MM.1S (cell line): ENCODE measurements around the gene PPP2R1B.

Experiments used
- DNase-seq: peaks from one replicate; pipeline ENCODE4 v3.0.0-alpha.2; 2015
- H2AFZ ChIP-seq: fragments of 300-600 bp; sonication (generic); 2 replicates; pipeline ENCODE4 v1.6.0; 2016; ENCODE audit warnings: antibody characterized with exemption, low read length
- H3F3A ChIP-seq: fragments of 300-600 bp; sonication (generic); 2 replicates; pipeline ENCODE4 v1.6.1; 2016; ENCODE audit warnings: mild to moderate bottlenecking, antibody characterized with exemption, low read length, moderate library complexity, mixed read lengths; ENCODE audit not compliant: insufficient read depth
- H3K27ac ChIP-seq: fragments of 300-600 bp; sonication (generic); 2 replicates; pipeline ENCODE4 v1.5.1; 2016; ENCODE audit warnings: mild to moderate bottlenecking, low read length
- H3K27me3 ChIP-seq: fragments of 300-600 bp; sonication (generic); replicated peaks from 2 replicates; pipeline ENCODE4 v1.6.0; 2016; ENCODE audit warnings: low read length; ENCODE audit not compliant: insufficient read depth
- H3K36me3 ChIP-seq: fragments of 300-600 bp; sonication (generic); replicated peaks from 2 replicates; pipeline ENCODE4 v1.6.1; 2016; ENCODE audit warnings: mild to moderate bottlenecking, low read length, mixed read lengths; ENCODE audit not compliant: insufficient read depth
- H3K4me1 ChIP-seq: fragments of 300-600 bp; sonication (generic); 2 replicates; pipeline ENCODE4 v1.6.1; 2016; ENCODE audit warnings: low read length, mixed read lengths
- H3K4me2 ChIP-seq: fragments of 300-600 bp; sonication (generic); 2 replicates; pipeline ENCODE4 v1.6.0; 2016; ENCODE audit warnings: low read depth, low read length
- H3K4me3 ChIP-seq: fragments of 300-600 bp; sonication (generic); 2 replicates; pipeline ENCODE4 v1.5.1; 2016; ENCODE audit warnings: low read length, mixed read lengths
- H3K79me2 ChIP-seq: fragments of 300-600 bp; sonication (generic); 2 replicates; pipeline ENCODE4 v1.6.1; 2016; ENCODE audit warnings: mixed run types, low read length, mixed read lengths
- H3K9ac ChIP-seq: fragments of 300-600 bp; sonication (generic); 2 replicates; pipeline ENCODE4 v1.6.1; 2016; ENCODE audit warnings: low read length, mixed read lengths
- H3K9me2 ChIP-seq: fragments of 300-600 bp; sonication (generic); replicated peaks from 2 replicates; pipeline ENCODE4 v1.6.1; 2016; ENCODE audit warnings: mild to moderate bottlenecking, low read length, mixed read lengths; ENCODE audit not compliant: insufficient read depth
- H3K9me3 ChIP-seq: fragments of 300-600 bp; sonication (generic); replicated peaks from 2 replicates; pipeline ENCODE4 v1.6.1; 2016; ENCODE audit warnings: mild to moderate bottlenecking, low read length, mixed read lengths; ENCODE audit not compliant: insufficient read depth
- H4K20me1 ChIP-seq: fragments of 300-600 bp; sonication (generic); 2 replicates; pipeline ENCODE4 v1.6.1; 2016; ENCODE audit warnings: mild to moderate bottlenecking, low read length, moderate library complexity, mixed read lengths; ENCODE audit not compliant: insufficient read depth
- EZH2 ChIP-seq: fragments of 300-600 bp; sonication (generic); optimal IDR thresholded peaks from 2 replicates; pipeline ENCODE3; 2017; ENCODE audit warnings: low read depth, mild to moderate bottlenecking, antibody characterized with exemption, low read length, mixed read lengths
- EZH2phosphoT487 ChIP-seq: fragments of 300-600 bp; sonication (generic); IDR thresholded peaks from 2 replicates; pipeline ENCODE4 v1.6.1; 2018; ENCODE audit warnings: antibody characterized with exemption, low read length
- TF ChIP-seq, protein P1 (sequence below): fragments of 300-600 bp; sonication (generic); IDR thresholded peaks from 2 replicates; pipeline ENCODE4 v1.5.1; 2016; ENCODE audit warnings: antibody characterized with exemption, low read length, mixed read lengths

PPP2R1B gene

DNA sequence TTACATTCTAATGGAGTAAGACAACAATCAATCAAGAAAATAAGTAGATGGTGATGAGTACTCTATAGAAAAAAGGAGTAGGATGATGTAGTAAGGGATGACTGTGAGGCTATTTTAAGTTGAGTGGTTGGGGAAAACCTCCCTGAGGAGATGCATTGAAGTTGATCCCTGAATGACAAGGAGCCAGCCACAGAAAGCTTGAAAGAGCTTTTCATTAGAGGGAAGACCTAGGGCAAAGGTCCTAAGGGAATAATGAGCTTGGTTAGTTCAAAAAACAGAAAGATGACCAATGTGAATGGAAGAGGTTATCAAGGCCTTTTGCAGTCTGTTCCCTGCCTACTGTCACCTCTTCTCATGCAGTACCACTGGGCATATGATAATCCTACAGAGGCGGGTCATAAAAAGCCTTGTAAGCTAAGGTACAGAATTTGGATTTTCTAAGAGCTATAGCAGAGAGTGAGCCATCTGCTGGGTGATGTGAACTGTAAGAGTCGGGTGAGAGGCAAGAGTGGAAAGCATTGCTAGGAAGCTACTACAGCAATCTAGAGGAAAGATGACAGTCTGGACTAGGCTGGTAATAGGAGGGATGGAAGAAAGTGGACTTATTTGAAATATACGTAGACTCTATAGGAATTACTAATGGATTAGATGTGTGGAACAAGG lies 3.1 kb downstream of the PPP2R1B start:
- no peak for TF ChIP-seq EZH2phosphoT487
- Histone ChIP-seq H3K9ac (no peak overlapping the region), H3K4me1 (peaks cover 7% of the 10 kb centered on the region; the same call in 1 of the 2 replicates), H3K4me3 (no peak overlapping the region), H3K9me2 (no peaks in the 10 kb centered on the region), H3K27ac (no peak overlapping the region), H3K27me3 (no peaks in the 10 kb centered on the region), H3K79me2 (peaks cover 35% of the 10 kb centered on the region), H3F3A (no peaks in the 10 kb centered on the region), H2AFZ (no peak overlapping the region), H3K36me3 (peaks cover 16% of the 10 kb centered on the region), H4K20me1 (no peaks in the 10 kb centered on the region), H3K4me2 (no peak overlapping the region), H3K9me3 (no peaks in the 10 kb centered on the region)
- no peak for DNase-seq

DNA sequence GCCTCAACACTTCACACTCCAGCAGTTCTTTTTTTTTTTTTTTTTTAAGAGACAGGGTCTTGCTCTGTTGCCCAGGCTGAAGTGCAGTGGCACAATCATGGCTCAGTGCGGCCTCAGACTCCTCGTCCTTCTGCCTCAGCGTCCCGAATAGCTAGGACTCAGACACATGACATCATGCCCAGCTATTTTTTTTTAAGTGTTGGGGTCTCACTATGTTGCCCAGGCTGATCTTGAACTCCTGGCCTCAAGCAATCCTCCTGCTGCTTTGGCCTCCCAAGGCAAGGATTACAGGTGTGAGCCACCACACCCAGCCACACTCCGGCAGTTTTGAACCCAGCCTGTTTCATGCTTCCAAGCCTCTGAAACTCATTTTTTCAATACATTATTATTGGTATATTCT lies 3.7 kb downstream of the PPP2R1B start:
- H3K9ac ChIP-seq: no peak overlapping the region
- no peak overlapping the region for H3K4me2 ChIP-seq
- DNase-seq: no peak
- H3K27ac ChIP-seq: no peak overlapping the region
- H3F3A ChIP-seq: no peaks in the 10 kb centered on the region
- H3K4me3 ChIP-seq: no peak overlapping the region
- H3K27me3 ChIP-seq: no peaks in the 10 kb centered on the region
- H2AFZ ChIP-seq: no peak overlapping the region
- no peaks in the 10 kb centered on the region for H4K20me1 ChIP-seq
- no peaks in the 10 kb centered on the region for H3K9me3 ChIP-seq
- peaks cover 16% of the 10 kb centered on the region for H3K36me3 ChIP-seq
- peaks cover 7% of the 10 kb centered on the region; the same call in 1 of the 2 replicates for H3K4me1 ChIP-seq
- H3K9me2 ChIP-seq: no peaks in the 10 kb centered on the region
- TF ChIP-seq EZH2 (no peak), EZH2phosphoT487 (no peak)
- TF ChIP-seq, protein P1, sequence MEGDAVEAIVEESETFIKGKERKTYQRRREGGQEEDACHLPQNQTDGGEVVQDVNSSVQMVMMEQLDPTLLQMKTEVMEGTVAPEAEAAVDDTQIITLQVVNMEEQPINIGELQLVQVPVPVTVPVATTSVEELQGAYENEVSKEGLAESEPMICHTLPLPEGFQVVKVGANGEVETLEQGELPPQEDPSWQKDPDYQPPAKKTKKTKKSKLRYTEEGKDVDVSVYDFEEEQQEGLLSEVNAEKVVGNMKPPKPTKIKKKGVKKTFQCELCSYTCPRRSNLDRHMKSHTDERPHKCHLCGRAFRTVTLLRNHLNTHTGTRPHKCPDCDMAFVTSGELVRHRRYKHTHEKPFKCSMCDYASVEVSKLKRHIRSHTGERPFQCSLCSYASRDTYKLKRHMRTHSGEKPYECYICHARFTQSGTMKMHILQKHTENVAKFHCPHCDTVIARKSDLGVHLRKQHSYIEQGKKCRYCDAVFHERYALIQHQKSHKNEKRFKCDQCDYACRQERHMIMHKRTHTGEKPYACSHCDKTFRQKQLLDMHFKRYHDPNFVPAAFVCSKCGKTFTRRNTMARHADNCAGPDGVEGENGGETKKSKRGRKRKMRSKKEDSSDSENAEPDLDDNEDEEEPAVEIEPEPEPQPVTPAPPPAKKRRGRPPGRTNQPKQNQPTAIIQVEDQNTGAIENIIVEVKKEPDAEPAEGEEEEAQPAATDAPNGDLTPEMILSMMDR: no peak
- H3K79me2 ChIP-seq: peaks cover 35% of the 10 kb centered on the region

DNA sequence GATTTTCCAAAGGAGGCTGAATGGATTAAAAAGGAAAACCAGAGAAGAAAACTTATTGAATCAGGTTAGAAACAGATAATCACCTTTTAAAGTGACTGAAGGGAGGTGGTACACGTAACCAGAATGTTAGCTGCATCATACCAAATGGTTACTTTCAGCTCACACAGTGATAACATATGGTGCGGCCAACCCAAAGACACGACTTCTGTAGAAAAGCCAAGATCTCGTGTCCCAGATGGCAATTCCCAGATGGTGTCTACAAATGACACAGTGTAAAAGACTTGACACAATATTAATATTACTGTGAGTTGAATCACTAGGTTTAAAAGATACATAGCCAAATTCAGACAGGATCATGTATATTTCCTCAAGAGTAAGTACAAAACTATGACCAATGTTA lies 5.2 kb downstream of the PPP2R1B start:
- Histone ChIP-seq H2AFZ (no peak overlapping the region), H3K4me1 (peaks cover 7% of the 10 kb centered on the region; the same call in 1 of the 2 replicates), H3K36me3 (peaks cover 16% of the 10 kb centered on the region), H3K79me2 (peaks cover 34% of the 10 kb centered on the region), H3K4me3 (no peak overlapping the region), H3K27me3 (no peaks in the 10 kb centered on the region), H3K4me2 (no peak overlapping the region), H3K27ac (no peak overlapping the region), H4K20me1 (no peaks in the 10 kb centered on the region), H3K9me2 (no peaks in the 10 kb centered on the region), H3K9ac (no peak overlapping the region), H3K9me3 (no peaks in the 10 kb centered on the region), H3F3A (no peaks in the 10 kb centered on the region)
- no peak for DNase-seq
- TF ChIP-seq, protein P1: no peak
- no peak for TF ChIP-seq EZH2phosphoT487
- no peak for TF ChIP-seq EZH2

DNA sequence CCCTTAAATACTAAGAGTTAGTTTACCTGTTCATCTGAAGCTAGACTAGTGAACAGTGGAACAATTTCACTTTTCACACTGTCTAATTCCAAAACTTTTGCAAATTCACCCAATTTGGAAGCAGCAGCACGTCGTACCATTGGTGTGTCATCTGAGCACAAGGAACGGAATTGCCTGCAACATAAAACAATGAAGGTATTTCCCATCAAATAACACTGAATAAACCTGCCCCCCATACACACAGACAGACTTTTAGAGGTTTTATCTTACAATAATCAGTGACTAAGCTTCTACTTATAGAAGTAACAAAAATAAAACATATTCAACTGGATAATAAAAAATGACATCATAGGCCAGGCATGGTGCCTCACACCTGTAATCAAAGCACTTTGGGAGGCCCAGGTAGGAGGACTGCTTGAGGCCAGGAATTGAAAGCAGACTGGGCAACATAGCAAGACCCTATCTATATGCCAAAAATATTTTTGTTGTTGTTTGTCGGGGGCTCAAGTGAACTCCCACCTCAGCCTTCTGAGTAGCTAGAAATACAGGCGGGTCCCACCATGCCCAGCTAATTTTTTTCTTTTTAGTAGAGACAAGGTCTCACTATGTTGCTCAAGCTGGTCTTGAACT lies 6.3 kb downstream of the PPP2R1B start:
- Histone ChIP-seq H2AFZ (no peak overlapping the region), H3K36me3 (peaks cover 16% of the 10 kb centered on the region), H3K9me3 (no peaks in the 10 kb centered on the region), H3K9ac (no peak overlapping the region), H4K20me1 (no peaks in the 10 kb centered on the region), H3K4me1 (peaks cover 7% of the 10 kb centered on the region; the same call in 1 of the 2 replicates), H3K4me3 (no peak overlapping the region), H3K27ac (no peak overlapping the region), H3K9me2 (no peaks in the 10 kb centered on the region), H3K79me2 (peaks cover 23% of the 10 kb centered on the region), H3K4me2 (no peak overlapping the region), H3K27me3 (no peaks in the 10 kb centered on the region), H3F3A (no peaks in the 10 kb centered on the region)
- no peak for DNase-seq
- TF ChIP-seq EZH2 (no peak), EZH2phosphoT487 (no peak)
- TF ChIP-seq, protein P1: no peak
